Left lung (tissue), 10 donors: ENCODE results near the gene CROCC2. TPM values are rescaled to one million over a fixed set of nuclear protein-coding genes. Genes with fewer than 3 reads are reported as not detected.

Experiments used
- ATAC-seq: fragments of 200-7000 bp; cut with Tn5 transposase; one replicate; pipeline ENCODE4 v1.9.1; 2020; ENCODE audit warnings: moderate library complexity
- DNase-seq, 4 donors: peaks; one replicate each; pipeline ENCODE4 v3.0.0-alpha.2; 2013 to 2020
- H3K27ac ChIP-seq, 2 donors: fragments of 200-600 bp; sonication (generic) in 1 of 2; one replicate each; pipeline versions ENCODE4 v1.5.0 to v1.8.0; 2020 to 2021
- H3K27me3 ChIP-seq, 2 donors: fragments of 200-600 bp; sonication (generic) in 1 of 2; one replicate each; pipeline versions ENCODE4 v1.5.0 to v1.8.0; 2020 to 2021
- H3K36me3 ChIP-seq, 2 donors: fragments of 200-600 bp; sonication (generic) in 1 of 2; one replicate each; pipeline versions ENCODE4 v1.5.0 to v1.8.0; 2020 to 2021
- H3K4me1 ChIP-seq, 2 donors: fragments of 200-600 bp; one replicate each; pipeline ENCODE4 v1.8.0; 2021
- H3K4me3 ChIP-seq, 2 donors: fragments of 200-600 bp; sonication (generic) in 1 of 2; one replicate each; pipeline versions ENCODE4 v1.5.0 to v1.8.0; 2020 to 2021; ENCODE audit warnings: mild to moderate bottlenecking in 1 of 2
- H3K9me3 ChIP-seq, 2 donors: fragments of 200-600 bp; sonication (generic) in 1 of 2; one replicate each; pipeline versions ENCODE4 v1.5.0 to v1.8.0; 2020 to 2021
- intact Hi-C, 2 donors: fragments of 100-400 bp; cut with DNase I; formaldehyde crosslinking; loops; one replicate each; pipeline versions ENCODE4 v1.11.2 to v1.14.2; 2022
- polyA plus RNA-seq, 6 donors: library from polyadenylated mRNA; unstranded; fragments of 120-200 nt; gene quantifications; one replicate each; pipeline ENCODE4 v1.2.1, GENCODE V29; 2013; ENCODE audit not compliant: insufficient read length in 6 of 6
- total RNA-seq, 2 donors: library from RNA; stranded (reverse); fragmentation: NEBNext Ultra II Directional; extraction: Animal tissue kit (Norgen Biotek cat#: 25700); gene quantifications; one replicate each; pipeline ENCODE4 v1.2.1, GENCODE V29; 2021
- TF ChIP-seq, protein P1 (sequence below), 2 donors: fragments of 200-600 bp; sonication (generic) in 1 of 2; IDR thresholded peaks; one replicate each; pipeline versions ENCODE4 v1.5.0 to v1.8.0; 2021; ENCODE audit warnings: antibody characterized with exemption in 2 of 2
- donor health status: DM: no; HTN: yes; CAD: no.
- donor health status: DM: no; HTN: no; CAD: no.

CROCC2 gene
- total and polyA plus RNA-seq, 8 donors, result 0.32 to 4.4 (median 2.3) TPM

- intact Hi-C loops, result no loop called here
- DNase-seq (peak; percentile 27 to 69 (median 32)), ATAC-seq (no peak)
- no peaks in the 10 kb centered on the region for H3K4me1 ChIP-seq
- H3K36me3 ChIP-seq, result no peaks in the 10 kb centered on the region
- no peak overlapping the region for H3K4me3 ChIP-seq
- no peak overlapping the region for H3K27ac ChIP-seq
- no peaks in the 10 kb centered on the region for H3K27me3 ChIP-seq
- TF ChIP-seq, protein P1, sequence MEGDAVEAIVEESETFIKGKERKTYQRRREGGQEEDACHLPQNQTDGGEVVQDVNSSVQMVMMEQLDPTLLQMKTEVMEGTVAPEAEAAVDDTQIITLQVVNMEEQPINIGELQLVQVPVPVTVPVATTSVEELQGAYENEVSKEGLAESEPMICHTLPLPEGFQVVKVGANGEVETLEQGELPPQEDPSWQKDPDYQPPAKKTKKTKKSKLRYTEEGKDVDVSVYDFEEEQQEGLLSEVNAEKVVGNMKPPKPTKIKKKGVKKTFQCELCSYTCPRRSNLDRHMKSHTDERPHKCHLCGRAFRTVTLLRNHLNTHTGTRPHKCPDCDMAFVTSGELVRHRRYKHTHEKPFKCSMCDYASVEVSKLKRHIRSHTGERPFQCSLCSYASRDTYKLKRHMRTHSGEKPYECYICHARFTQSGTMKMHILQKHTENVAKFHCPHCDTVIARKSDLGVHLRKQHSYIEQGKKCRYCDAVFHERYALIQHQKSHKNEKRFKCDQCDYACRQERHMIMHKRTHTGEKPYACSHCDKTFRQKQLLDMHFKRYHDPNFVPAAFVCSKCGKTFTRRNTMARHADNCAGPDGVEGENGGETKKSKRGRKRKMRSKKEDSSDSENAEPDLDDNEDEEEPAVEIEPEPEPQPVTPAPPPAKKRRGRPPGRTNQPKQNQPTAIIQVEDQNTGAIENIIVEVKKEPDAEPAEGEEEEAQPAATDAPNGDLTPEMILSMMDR (IDR thresholded peaks at IDR 0.05), result no peak
- H3K9me3 ChIP-seq, result no peaks in the 10 kb centered on the region
Measured at GRCh38 chr2:240873805-240874714, 32.1 kb upstream of the CROCC2 start.

DNA sequence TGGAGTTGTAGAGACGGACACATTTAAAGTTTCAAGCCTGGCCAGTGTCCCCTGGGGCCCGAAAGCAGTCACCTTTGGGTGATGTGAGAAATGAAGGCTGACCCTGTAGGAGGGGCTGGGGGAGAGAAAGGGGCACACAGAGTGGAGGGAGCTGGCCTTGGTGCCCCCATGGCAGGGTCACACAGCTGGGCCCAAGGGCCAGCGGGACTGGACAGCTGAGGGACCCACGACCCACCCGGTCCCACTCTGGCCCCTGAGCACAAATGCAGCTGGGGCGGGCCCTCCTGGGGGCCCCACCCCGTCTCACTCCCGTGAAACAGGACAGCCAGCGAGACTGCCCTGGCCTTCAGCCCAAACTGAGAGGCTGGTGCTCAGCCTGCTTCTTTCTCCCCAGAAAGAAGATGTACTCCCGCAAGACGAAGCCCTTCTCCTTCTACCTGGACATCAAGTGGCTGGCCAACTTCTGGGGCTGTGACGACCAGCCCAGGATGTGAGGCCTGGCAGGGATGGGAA is 31.4 kb upstream of the CROCC2 start:
- DNase-seq (peak in 2 of 4 donors; percentile 9 to 56), ATAC-seq (no peak)
- H3K9me3 ChIP-seq, result no peaks in the 10 kb centered on the region
- no peaks in the 10 kb centered on the region for H3K27me3 ChIP-seq
- H3K4me1 ChIP-seq, result no peaks in the 10 kb centered on the region
- TF ChIP-seq, protein P1 (IDR thresholded peaks at IDR 0.05), result no peak
- no peak overlapping the region for H3K27ac ChIP-seq
- intact Hi-C loops, result no loop called here
- no peak overlapping the region for H3K4me3 ChIP-seq
- H3K36me3 ChIP-seq, result no peaks in the 10 kb centered on the region

- Histone ChIP-seq H3K27ac (no peak overlapping the region), H3K9me3 (no peaks in the 10 kb centered on the region), H3K36me3 (no peaks in the 10 kb centered on the region), H3K4me3 (no peak overlapping the region), H3K4me1 (no peaks in the 10 kb centered on the region), H3K27me3 (no peaks in the 10 kb centered on the region)
- DNase-seq (peak in 2 of 4 donors; percentile 27 to 72), ATAC-seq (no peak)
- TF ChIP-seq, protein P1 (IDR thresholded peaks at IDR 0.05), result no peak
- intact Hi-C loops, result no loop called here
Measured at GRCh38 chr2:240875228-240876034, 30.7 kb upstream of the CROCC2 start.

GRCh38 chr2:240876035-240876474 is 30.1 kb upstream of the CROCC2 start:
- Histone ChIP-seq H3K27me3 (no peaks in the 10 kb centered on the region), H3K4me1 (no peaks in the 10 kb centered on the region), H3K4me3 (no peak overlapping the region), H3K27ac (no peak overlapping the region), H3K9me3 (no peaks in the 10 kb centered on the region), H3K36me3 (no peaks in the 10 kb centered on the region)
- ATAC-seq (no peak), DNase-seq (no peak)
- intact Hi-C loops, result no loop called here
- TF ChIP-seq, protein P1 (IDR thresholded peaks at IDR 0.05), result no peak
